Measurements from ENCODE around the gene APOBEC3H. TPM values are rescaled to one million over a fixed set of nuclear protein-coding genes. Genes with fewer than 3 reads are reported as not detected.
A peak's percentile ranks its signal among the peaks of the same experiment; 100 is the strongest.

Gene APOBEC3H
- total RNA-seq, 2 experiments from 2014 or later = 0.67 to 0.85 TPM

- Histone ChIP-seq H3K36me3 (ENCODE audit: insufficient read depth, low read length) (no peaks in the 10 kb centered on the region), H3K27ac (ENCODE audit: low read depth in 1 of 2, low read length in 2 of 2) (peak overlapping the region; percentile 7 to 52), H3K4me3 (ENCODE audit: low read length) (no peak overlapping the region), H3K9me3 (ENCODE audit: control insufficient read depth in 1 of 2, insufficient read depth in 1 of 2, low read length in 2 of 2) (no peaks in the 10 kb centered on the region), H3K4me1 (ENCODE audit: insufficient read depth, low read length) (peaks cover 96% of the 10 kb centered on the region), H3K27me3 (ENCODE audit: control insufficient read depth in 1 of 2, insufficient read depth in 2 of 2, low read length in 2 of 2) (no peaks in the 10 kb centered on the region)
- ATAC-seq (ENCODE audit: poor library complexity) = no peak
- Mint-ChIP-seq H3K27me3 (no peaks in the 10 kb centered on the region), H3K4me1 (ENCODE audit: low read depth) (peaks cover 80% of the 10 kb centered on the region), H3K36me3 (ENCODE audit: low read depth) (no peaks in the 10 kb centered on the region), H3K27ac (peak overlapping the region; percentile 99), H3K4me3 (peak overlapping the region; percentile 15), H3K9me3 (no peaks in the 10 kb centered on the region)
- intact Hi-C loops (cut with DNase I, micrococcal nuclease) = no loop called here
- TF ChIP-seq CTCF (IDR thresholded peaks at IDR 0.05) = no peak
- ChIA-PET POLR2A (no interaction called here), CTCF (no interaction called here)
- DNase-seq = no peak
Measured at GRCh38 chr22:39095971-39096370, 1.1 kb upstream of the APOBEC3H start.

DNA sequence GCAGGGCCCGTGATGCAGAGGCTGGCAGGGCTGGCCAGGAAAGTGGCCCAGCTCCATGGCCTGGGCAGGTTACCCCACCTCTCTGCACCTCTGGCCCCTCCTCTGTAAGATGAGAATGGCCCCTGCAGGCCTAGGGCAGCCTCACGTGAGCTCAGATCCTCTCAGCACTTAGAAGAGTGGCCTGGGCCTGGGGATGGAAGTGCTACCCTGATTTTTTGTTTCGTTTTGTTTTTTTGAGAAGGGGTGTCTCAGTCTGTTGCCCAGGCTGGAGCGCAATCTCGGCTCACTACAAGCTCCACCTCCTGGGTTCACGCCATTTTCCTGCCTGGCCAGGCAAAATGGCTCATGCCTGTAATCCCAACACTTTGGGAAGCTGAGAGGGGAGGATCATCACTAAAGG is 982 bp downstream of the APOBEC3H start:
- intact Hi-C loops (cut with DNase I, micrococcal nuclease) = no loop called here
- Mint-ChIP-seq H3K4me1 (ENCODE audit: low read depth) (peaks cover 60% of the 10 kb centered on the region), H3K4me3 (no peak overlapping the region), H3K9me3 (no peaks in the 10 kb centered on the region), H3K36me3 (ENCODE audit: low read depth) (no peaks in the 10 kb centered on the region), H3K27ac (peak overlapping the region; percentile 99), H3K27me3 (no peaks in the 10 kb centered on the region)
- ChIA-PET POLR2A (no interaction called here), CTCF (interaction anchor here (1.1 kb wide), 1 partner anchor 95 kb away, joined by 3 read pairs; no protein-coding TSS in a partner anchor)
- no peak for TF ChIP-seq CTCF (IDR thresholded peaks at IDR 0.05)
- peaks cover 75% of the 10 kb centered on the region for H3K4me1 ChIP-seq (ENCODE audit: insufficient read depth, low read length)
- no peaks in the 10 kb centered on the region for H3K36me3 ChIP-seq (ENCODE audit: insufficient read depth, low read length)
- ATAC-seq (ENCODE audit: poor library complexity) (no peak), DNase-seq (peak in 2 of 14 experiments; percentile 37 to 40)
- H3K27me3 ChIP-seq (ENCODE audit: control insufficient read depth in 1 of 2, insufficient read depth in 2 of 2, low read length in 2 of 2) = no peaks in the 10 kb centered on the region
- H3K27ac ChIP-seq (ENCODE audit: low read depth in 1 of 2, low read length in 2 of 2) = peak overlapping the region; percentile 21 to 73
- no peaks in the 10 kb centered on the region for H3K9me3 ChIP-seq (ENCODE audit: control insufficient read depth in 1 of 2, insufficient read depth in 1 of 2, low read length in 2 of 2)
- H3K4me3 ChIP-seq (ENCODE audit: low read length) = no peak overlapping the region

GRCh38 chr22:39098576-39098975 is 1.5 kb downstream of the APOBEC3H start:
- TF ChIP-seq CTCF (IDR thresholded peaks at IDR 0.05) = no peak
- intact Hi-C loops (cut with DNase I, micrococcal nuclease) = no loop called here
- peaks cover 72% of the 10 kb centered on the region for H3K4me1 ChIP-seq (ENCODE audit: insufficient read depth, low read length)

More at GRCh38 chr22:39098576-39098975, 1.5 kb downstream of the APOBEC3H start:
- Histone ChIP-seq H3K4me3 (ENCODE audit: low read length) (no peak overlapping the region), H3K27ac (ENCODE audit: low read depth in 1 of 2, low read length in 2 of 2) (peak overlapping the region; percentile 48 to 73), H3K9me3 (ENCODE audit: control insufficient read depth in 1 of 2, insufficient read depth in 1 of 2, low read length in 2 of 2) (no peaks in the 10 kb centered on the region), H3K27me3 (ENCODE audit: control insufficient read depth in 1 of 2, insufficient read depth in 2 of 2, low read length in 2 of 2) (no peaks in the 10 kb centered on the region), H3K36me3 (ENCODE audit: insufficient read depth, low read length) (no peaks in the 10 kb centered on the region)
- H3K4me1 Mint-ChIP-seq (ENCODE audit: low read depth) = peaks cover 62% of the 10 kb centered on the region
- no peak for ATAC-seq (ENCODE audit: poor library complexity)
- peak overlapping the region; percentile 4 for H3K4me3 Mint-ChIP-seq
- peak overlapping the region; percentile 99 for H3K27ac Mint-ChIP-seq
- ChIA-PET CTCF (interaction anchor here (1.1 kb wide), 1 partner anchor 95 kb away, joined by 3 read pairs; no protein-coding TSS in a partner anchor), POLR2A (no interaction called here)
- H3K27me3 Mint-ChIP-seq = no peaks in the 10 kb centered on the region
- no peaks in the 10 kb centered on the region for H3K36me3 Mint-ChIP-seq (ENCODE audit: low read depth)
- peak in 1 of 14 experiments; percentile 15 for DNase-seq
- no peaks in the 10 kb centered on the region for H3K9me3 Mint-ChIP-seq

All from CD4-positive, alpha-beta T cell (primary cell).